ENCODE results near the gene GAB2.

- TF ChIP-seq CTCF (IDR thresholded peaks at IDR 0.05) (no peak), POLR2A (IDR thresholded peaks at IDR 0.05) (no peak)
Observed at GRCh38 chr11:78194490-78194889, 223.1 kb downstream of the GAB2 start.
